Measurements from ENCODE around the gene CDK18.

The CDK18 gene

GRCh38 chr1:205506409-205507200 lies 2.1 kb downstream of the CDK18 start:
- no peak for DNase-seq

GRCh38 chr1:205508227-205508714 lies 3.8 kb downstream of the CDK18 start:
- DNase-seq: no peak

GRCh38 chr1:205510308-205510950 lies 6.0 kb downstream of the CDK18 start:
- no peak for DNase-seq

- no peak for DNase-seq
Measured at GRCh38 chr1:205510951-205511330, 6.5 kb downstream of the CDK18 start.

- DNase-seq: peak; percentile 61
Measured at GRCh38 chr1:205512059-205513045, 7.9 kb downstream of the CDK18 start.

- DNase-seq: no peak
Measured at GRCh38 chr1:205513774-205514173, 9.3 kb downstream of the CDK18 start.

- no peak for DNase-seq
Measured at GRCh38 chr1:205514211-205515142, 10.0 kb downstream of the CDK18 start.

- no peak for DNase-seq
Measured at GRCh38 chr1:205515781-205516253, 11.3 kb downstream of the CDK18 start.

GRCh38 chr1:205516362-205516761 lies 11.9 kb downstream of the CDK18 start:
- DNase-seq: no peak

- DNase-seq: no peak
Measured at GRCh38 chr1:205517288-205517687, 12.8 kb downstream of the CDK18 start.

- no peak for DNase-seq
Measured at GRCh38 chr1:205517763-205518162, 13.3 kb downstream of the CDK18 start.

GRCh38 chr1:205518661-205519540 lies 14.4 kb downstream of the CDK18 start:
- no peak for DNase-seq

- no peak for DNase-seq
Measured at GRCh38 chr1:205519541-205520131, 15.2 kb downstream of the CDK18 start.

- no peak for DNase-seq
Measured at GRCh38 chr1:205520709-205521108, 16.2 kb downstream of the CDK18 start.

- no peak for DNase-seq
Measured at GRCh38 chr1:205521686-205522085, 17.2 kb downstream of the CDK18 start.

GRCh38 chr1:205522692-205523091 lies 18.2 kb downstream of the CDK18 start:
- no peak for DNase-seq

- DNase-seq: no peak
Measured at GRCh38 chr1:205523261-205523890, 18.9 kb downstream of the CDK18 start.

GRCh38 chr1:205523891-205524793 lies 19.7 kb downstream of the CDK18 start:
- peak; percentile 29 for DNase-seq

- no peak for DNase-seq
Measured at GRCh38 chr1:205524794-205525101, 20.3 kb downstream of the CDK18 start.
